ENCODE data around the gene CSPG4. TPM values are rescaled to one million over a fixed set of nuclear protein-coding genes. Genes with fewer than 3 reads are reported as not detected.

The CSPG4 gene
- total and polyA plus RNA-seq, 2 of the 13 experiments (the other 11 are each of a cell fraction or from before 2014, with no cell fraction given): 0.01 to 0.04 TPM

- no peak; the same call in 1 of the 2 replicates for TF ChIP-seq NFKB2 (CRISPR knock-in tag; IDR thresholded peaks at IDR 0.05; ENCODE audit: borderline replicate concordance)
- no peak; the same call in 1 of the 2 replicates for TF ChIP-seq ZNF280D (CRISPR knock-in tag; IDR thresholded peaks at IDR 0.05)
- TF ChIP-seq ZFYVE20 (CRISPR knock-in tag; IDR thresholded peaks at IDR 0.05; ENCODE audit: borderline replicate concordance, low read depth): no peak
- 0 out of 2 replicates have a peak, but pooled peaks have one; percentile 31 for TF ChIP-seq ZSCAN29 (CRISPR knock-in tag; conservative IDR thresholded peaks at IDR 0.05)
- no peak for TF ChIP-seq ZNF33B (CRISPR knock-in tag; IDR thresholded peaks at IDR 0.05)
- TF ChIP-seq ZNF543 (CRISPR knock-in tag; IDR thresholded peaks at IDR 0.05): peak; percentile 67
- TF ChIP-seq STAT6 (CRISPR knock-in tag; IDR thresholded peaks at IDR 0.05; ENCODE audit: borderline replicate concordance): peak; percentile 25; the same call in 1 of the 2 replicates
- no peak for TF ChIP-seq ZC3H13 (CRISPR knock-in tag; IDR thresholded peaks at IDR 0.05)
- TF ChIP-seq SUZ12 (IDR thresholded peaks at IDR 0.05; ENCODE audit: low read depth, low read length): no peak
- no peak for TF ChIP-seq ZNF781 (CRISPR knock-in tag; IDR thresholded peaks at IDR 0.05; ENCODE audit: borderline replicate concordance, not compliant biosample characterization)
- peak; percentile 63; the same call in 1 of the 2 replicates for TF ChIP-seq ZNF619 (CRISPR knock-in tag; IDR thresholded peaks at IDR 0.05)
- no peak; the same call in 1 of the 2 replicates for TF ChIP-seq ZNF547 (CRISPR knock-in tag; IDR thresholded peaks at IDR 0.05)
- no peak for TF ChIP-seq ZKSCAN5 (CRISPR knock-in tag; IDR thresholded peaks at IDR 0.05)
- peak; percentile 52; the same call in 1 of the 2 replicates for TF ChIP-seq ZBTB25 (CRISPR knock-in tag; IDR thresholded peaks at IDR 0.05)
- no peak for TF ChIP-seq ZNF704 (CRISPR knock-in tag; IDR thresholded peaks at IDR 0.05; ENCODE audit: borderline replicate concordance)
- TF ChIP-seq SMARCE1 (IDR thresholded peaks at IDR 0.05; ENCODE audit: borderline replicate concordance): no peak
- no peak for TF ChIP-seq DZIP1 (CRISPR knock-in tag; IDR thresholded peaks at IDR 0.05)
- no peak for TF ChIP-seq RFX1 (IDR thresholded peaks at IDR 0.05)
Measured at GRCh38 chr15:75647370-75648155, 65.1 kb downstream of the CSPG4 start, which contains the start of gene SNX33 (continued).

All from HepG2 (cell line).